ENCODE results near the gene SPACA5B. TPM values are rescaled to one million over a fixed set of nuclear protein-coding genes. Genes with fewer than 3 reads are reported as not detected.
"Not testable (repeated sequence)": the region's sequence is repeated elsewhere in the genome, so short reads cannot be mapped to it uniquely, and the experiment has no call there.

SPACA5B gene
- not detected for polyA plus RNA-seq
- long read RNA-seq, donor 1, result 0 reads
- long read RNA-seq, donor 2, result 0 reads
- long read RNA-seq, donor 3, result 0 reads
- long read RNA-seq, donor 4, result 0 reads
- long read RNA-seq, donor 5, result 0 reads
- long read RNA-seq, donor 6, result 0 reads
- long read RNA-seq, donor 7, result 0 reads
- long read RNA-seq, donor 8, result 0 reads
- long read RNA-seq, donor 9, result 0 reads
- long read RNA-seq, donor 10, result 0 reads
- long read RNA-seq, donor 11, result 0 reads

GRCh38 chrX:48130326-48130725 lies at the start of gene SPACA5B:
SPACA5B (plus strand) TSS chrX:48130626; CDS start chrX:48130688, 62 bp downstream.
- DNase-seq; H3K9me3 ChIP-seq (ENCODE audit: control insufficient read depth, low read depth, low read length); H3K36me3 ChIP-seq (ENCODE audit: control insufficient read depth, insufficient read depth, low read length); H3K27me3 ChIP-seq (ENCODE audit: control insufficient read depth, insufficient read depth, low read length); H3K27ac ChIP-seq (ENCODE audit: low read length); H3K4me3 ChIP-seq (ENCODE audit: low read length); H3K4me1 ChIP-seq (ENCODE audit: control insufficient read depth, insufficient read depth, low read length): not testable (repeated sequence)
- WGBS (ENCODE audit: insufficient coverage, low lambda C conversion rate), result no CpG with 5 or more reads among the region's 4 CpGs

GRCh38 chrX:48083212-48083611 lies 47.2 kb upstream of the SPACA5B start:
- H3K4me3 ChIP-seq (ENCODE audit: low read length), result no peak overlapping the region
- peak in 1 of 2 donors; percentile 24 for DNase-seq
- H3K27me3 ChIP-seq (ENCODE audit: control insufficient read depth, insufficient read depth, low read length), result no peaks in the 10 kb centered on the region
- no peaks in the 10 kb centered on the region for H3K9me3 ChIP-seq (ENCODE audit: control insufficient read depth, low read depth, low read length)
- H3K36me3 ChIP-seq (ENCODE audit: control insufficient read depth, insufficient read depth, low read length), result no peaks in the 10 kb centered on the region
- no CpG with 5 or more reads among the region's 9 CpGs for WGBS (ENCODE audit: insufficient coverage, low lambda C conversion rate)
- H3K27ac ChIP-seq (ENCODE audit: low read length), result no peak overlapping the region
- peaks cover 6% of the 10 kb centered on the region for H3K4me1 ChIP-seq (ENCODE audit: control insufficient read depth, insufficient read depth, low read length)

- no peaks in the 10 kb centered on the region for H3K36me3 ChIP-seq (ENCODE audit: control insufficient read depth, insufficient read depth, low read length)
- H3K27me3 ChIP-seq (ENCODE audit: control insufficient read depth, insufficient read depth, low read length), result no peaks in the 10 kb centered on the region
- peaks cover 6% of the 10 kb centered on the region for H3K4me1 ChIP-seq (ENCODE audit: control insufficient read depth, insufficient read depth, low read length)
- H3K27ac ChIP-seq (ENCODE audit: low read length), result no peak overlapping the region
- no CpG with 5 or more reads among the region's 5 CpGs for WGBS (ENCODE audit: insufficient coverage, low lambda C conversion rate)
- no peaks in the 10 kb centered on the region for H3K9me3 ChIP-seq (ENCODE audit: control insufficient read depth, low read depth, low read length)
- H3K4me3 ChIP-seq (ENCODE audit: low read length), result no peak overlapping the region
- DNase-seq, result no peak
Measured at GRCh38 chrX:48083706-48084105, 46.7 kb upstream of the SPACA5B start.

DNA sequence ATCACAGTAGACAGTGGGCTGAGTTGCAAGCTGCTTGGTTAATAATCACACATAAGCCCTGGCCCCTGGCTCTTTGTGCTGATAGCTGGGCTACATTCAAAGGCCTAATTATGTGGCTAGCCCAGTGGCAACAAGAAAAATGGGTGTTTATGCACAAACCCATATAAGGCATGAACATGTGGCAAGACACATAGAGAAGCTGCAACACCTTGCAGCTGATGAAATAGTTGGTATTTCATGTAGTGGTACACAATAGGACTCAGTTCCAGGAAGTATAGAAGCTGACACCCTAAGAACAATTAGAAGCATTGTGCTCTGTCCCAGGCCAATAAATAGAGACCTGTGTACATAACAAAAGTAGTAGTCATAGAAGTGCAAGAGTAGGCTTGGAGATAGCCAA lies 44.3 kb upstream of the SPACA5B start:
- Histone ChIP-seq H3K4me3 (ENCODE audit: low read length) (no peak overlapping the region), H3K27ac (ENCODE audit: low read length) (no peak overlapping the region), H3K9me3 (ENCODE audit: control insufficient read depth, low read depth, low read length) (no peaks in the 10 kb centered on the region), H3K27me3 (ENCODE audit: control insufficient read depth, insufficient read depth, low read length) (no peaks in the 10 kb centered on the region), H3K4me1 (ENCODE audit: control insufficient read depth, insufficient read depth, low read length) (peaks cover 11% of the 10 kb centered on the region), H3K36me3 (ENCODE audit: control insufficient read depth, insufficient read depth, low read length) (no peaks in the 10 kb centered on the region)
- DNase-seq, result peak; percentile 31 to 58

- WGBS (ENCODE audit: insufficient coverage, low lambda C conversion rate), result 60% methylated on average over 1 of the region's 5 CpGs
- Histone ChIP-seq H3K4me3 (ENCODE audit: low read length) (no peak overlapping the region), H3K4me1 (ENCODE audit: control insufficient read depth, insufficient read depth, low read length) (peaks cover 11% of the 10 kb centered on the region), H3K27me3 (ENCODE audit: control insufficient read depth, insufficient read depth, low read length) (no peaks in the 10 kb centered on the region), H3K27ac (ENCODE audit: low read length) (peak overlapping the region; percentile 47), H3K36me3 (ENCODE audit: control insufficient read depth, insufficient read depth, low read length) (no peaks in the 10 kb centered on the region), H3K9me3 (ENCODE audit: control insufficient read depth, low read depth, low read length) (no peaks in the 10 kb centered on the region)
- DNase-seq, result peak in 1 of 2 donors; percentile 24
Measured at GRCh38 chrX:48090123-48090522, 40.3 kb upstream of the SPACA5B start.

- not testable (repeated sequence) for H3K27me3 ChIP-seq (ENCODE audit: control insufficient read depth, insufficient read depth, low read length); H3K9me3 ChIP-seq (ENCODE audit: control insufficient read depth, low read depth, low read length); H3K4me3 ChIP-seq (ENCODE audit: low read length); H3K36me3 ChIP-seq (ENCODE audit: control insufficient read depth, insufficient read depth, low read length); H3K27ac ChIP-seq (ENCODE audit: low read length); H3K4me1 ChIP-seq (ENCODE audit: control insufficient read depth, insufficient read depth, low read length); DNase-seq
- WGBS (ENCODE audit: insufficient coverage, low lambda C conversion rate), result no CpG with 5 or more reads among the region's 3 CpGs
Measured at GRCh38 chrX:48092558-48092957, 37.9 kb upstream of the SPACA5B start.

- no peak overlapping the region for H3K4me3 ChIP-seq (ENCODE audit: low read length)
- H3K9me3 ChIP-seq (ENCODE audit: control insufficient read depth, low read depth, low read length), result no peaks in the 10 kb centered on the region
- peak overlapping the region; percentile 49 for H3K27ac ChIP-seq (ENCODE audit: low read length)
- no peaks in the 10 kb centered on the region for H3K36me3 ChIP-seq (ENCODE audit: control insufficient read depth, insufficient read depth, low read length)
- H3K4me1 ChIP-seq (ENCODE audit: control insufficient read depth, insufficient read depth, low read length), result peaks cover 3% of the 10 kb centered on the region
- DNase-seq, result peak; percentile 33 to 69
- H3K27me3 ChIP-seq (ENCODE audit: control insufficient read depth, insufficient read depth, low read length), result no peaks in the 10 kb centered on the region
- WGBS (ENCODE audit: insufficient coverage, low lambda C conversion rate), result no CpG with 5 or more reads among the region's 3 CpGs
Measured at GRCh38 chrX:48101443-48101842, 29.0 kb upstream of the SPACA5B start.

GRCh38 chrX:48102874-48103374 lies 27.5 kb upstream of the SPACA5B start:
- H3K27me3 ChIP-seq (ENCODE audit: control insufficient read depth, insufficient read depth, low read length), result no peaks in the 10 kb centered on the region
- H3K27ac ChIP-seq (ENCODE audit: low read length), result no peak overlapping the region
- H3K4me1 ChIP-seq (ENCODE audit: control insufficient read depth, insufficient read depth, low read length), result peaks cover 3% of the 10 kb centered on the region
- no CpG with 5 or more reads among the region's 6 CpGs for WGBS (ENCODE audit: insufficient coverage, low lambda C conversion rate)
- DNase-seq, result no peak
- no peak overlapping the region for H3K4me3 ChIP-seq (ENCODE audit: low read length)
- H3K9me3 ChIP-seq (ENCODE audit: control insufficient read depth, low read depth, low read length), result no peaks in the 10 kb centered on the region
- H3K36me3 ChIP-seq (ENCODE audit: control insufficient read depth, insufficient read depth, low read length), result no peaks in the 10 kb centered on the region

DNA sequence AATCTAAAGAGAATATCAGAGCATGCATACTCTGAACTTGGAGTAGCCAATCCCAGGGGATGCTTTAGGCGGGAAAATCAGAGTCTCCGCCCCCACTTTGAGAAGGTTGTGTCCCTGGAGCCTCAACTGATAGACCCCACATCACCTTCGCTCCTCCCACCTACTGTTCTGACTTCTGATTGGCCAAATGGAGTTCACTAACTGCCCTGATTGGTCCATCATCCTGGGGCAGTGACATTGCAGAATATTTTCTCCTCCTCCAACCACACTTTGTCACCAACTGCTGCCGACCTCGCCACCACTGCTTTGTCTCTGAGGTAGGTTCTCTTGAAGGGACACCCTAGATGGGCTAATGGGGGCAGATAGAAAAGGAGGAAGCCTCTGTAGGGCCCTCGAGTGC lies 22.7 kb upstream of the SPACA5B start:
- Histone ChIP-seq H3K4me3 (ENCODE audit: low read length) (no peak overlapping the region), H3K9me3 (ENCODE audit: control insufficient read depth, low read depth, low read length) (no peaks in the 10 kb centered on the region), H3K4me1 (ENCODE audit: control insufficient read depth, insufficient read depth, low read length) (no peaks in the 10 kb centered on the region), H3K27ac (ENCODE audit: low read length) (no peak overlapping the region), H3K36me3 (ENCODE audit: control insufficient read depth, insufficient read depth, low read length) (no peaks in the 10 kb centered on the region), H3K27me3 (ENCODE audit: control insufficient read depth, insufficient read depth, low read length) (no peaks in the 10 kb centered on the region)
- no peak for DNase-seq
- no CpG with 5 or more reads among the region's 6 CpGs for WGBS (ENCODE audit: insufficient coverage, low lambda C conversion rate)

DNA sequence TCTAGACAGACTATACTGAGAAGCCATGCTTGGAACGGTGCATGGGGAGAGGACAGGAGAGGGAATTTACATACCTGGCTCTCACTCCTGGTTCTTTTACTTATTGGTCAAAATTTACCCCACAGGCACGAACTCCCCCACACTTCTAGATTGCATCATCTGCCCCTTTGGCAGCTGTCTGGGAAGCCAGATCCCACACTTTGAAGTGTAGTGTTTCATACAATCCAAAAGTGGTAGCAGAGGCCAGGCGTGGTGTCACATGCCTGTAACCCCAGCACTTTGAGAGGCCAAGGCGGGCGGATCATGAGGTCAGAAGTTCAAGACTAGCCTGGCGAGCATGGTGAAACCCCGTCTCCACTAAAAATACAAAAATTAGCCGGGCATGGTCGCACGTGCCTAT lies 5.1 kb upstream of the SPACA5B start:
- not testable (repeated sequence) for H3K27me3 ChIP-seq (ENCODE audit: control insufficient read depth, insufficient read depth, low read length); H3K36me3 ChIP-seq (ENCODE audit: control insufficient read depth, insufficient read depth, low read length); H3K9me3 ChIP-seq (ENCODE audit: control insufficient read depth, low read depth, low read length); H3K4me1 ChIP-seq (ENCODE audit: control insufficient read depth, insufficient read depth, low read length); H3K27ac ChIP-seq (ENCODE audit: low read length); DNase-seq; H3K4me3 ChIP-seq (ENCODE audit: low read length)
- WGBS (ENCODE audit: insufficient coverage, low lambda C conversion rate), result no CpG with 5 or more reads among the region's 10 CpGs

DNA sequence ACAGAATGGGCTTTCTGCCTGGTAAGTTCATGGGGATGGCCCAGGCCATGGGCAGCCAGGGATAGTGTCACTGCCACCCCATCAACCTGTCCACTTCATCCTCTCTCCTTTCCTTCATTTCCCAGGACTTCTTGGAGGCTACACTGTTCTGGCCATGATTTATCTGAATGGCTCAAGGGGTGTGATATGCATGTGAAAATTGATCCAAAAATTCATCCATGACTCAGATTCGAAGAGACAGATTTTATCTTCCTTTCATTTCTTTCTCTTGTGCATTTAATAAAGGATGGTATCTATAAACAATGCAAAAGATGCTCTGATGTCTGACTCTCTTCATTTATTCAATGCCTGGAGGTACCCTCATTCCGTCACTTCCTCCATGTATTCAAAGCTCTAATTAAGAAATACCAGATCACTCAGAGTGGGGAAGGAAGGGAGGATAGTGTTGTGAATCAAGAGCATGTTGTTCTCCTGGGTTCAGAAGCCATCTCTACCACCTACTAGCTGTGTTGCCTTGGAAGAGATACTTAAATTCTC lies 1.9 kb downstream of the SPACA5B start:
- not testable (repeated sequence) for H3K27me3 ChIP-seq (ENCODE audit: control insufficient read depth, insufficient read depth, low read length); H3K4me1 ChIP-seq (ENCODE audit: control insufficient read depth, insufficient read depth, low read length); H3K4me3 ChIP-seq (ENCODE audit: low read length); H3K27ac ChIP-seq (ENCODE audit: low read length); H3K36me3 ChIP-seq (ENCODE audit: control insufficient read depth, insufficient read depth, low read length); H3K9me3 ChIP-seq (ENCODE audit: control insufficient read depth, low read depth, low read length); DNase-seq
- no CpG with 5 or more reads among the region's 2 CpGs for WGBS (ENCODE audit: insufficient coverage, low lambda C conversion rate)

All from large intestine (tissue), 12 donors.